ENCODE data around the gene JCHAIN.
A peak's percentile ranks its signal among the peaks of the same experiment; 100 is the strongest.
"Not testable (repeated sequence)": the region's sequence is repeated elsewhere in the genome, so short reads cannot be mapped to it uniquely, and the experiment has no call there.

Gene JCHAIN

DNA sequence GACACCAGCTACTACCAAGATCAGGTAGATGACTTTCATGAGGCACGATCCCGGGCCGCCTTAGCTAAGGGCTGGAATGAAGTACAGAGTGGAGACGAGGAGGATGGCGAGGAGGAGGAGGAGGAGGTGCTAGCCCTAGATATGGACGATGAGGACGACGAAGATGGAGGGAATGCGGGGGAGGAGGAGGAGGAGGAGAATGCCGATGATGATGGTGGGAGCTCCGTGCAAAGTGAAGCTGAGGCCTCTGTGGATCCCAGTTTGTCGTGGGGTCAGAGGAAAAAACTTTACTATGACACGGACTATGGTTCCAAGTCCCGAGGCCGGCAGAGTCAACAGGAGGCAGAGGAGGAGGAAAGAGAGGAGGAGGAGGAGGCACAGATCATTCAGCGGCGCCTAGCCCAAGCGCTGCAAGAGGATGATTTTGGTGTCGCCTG is 22.5 kb upstream of the JCHAIN start:
- peak in 3 of 56 donors; percentile 20 to 54 (median 21) for DNase-seq

DNA sequence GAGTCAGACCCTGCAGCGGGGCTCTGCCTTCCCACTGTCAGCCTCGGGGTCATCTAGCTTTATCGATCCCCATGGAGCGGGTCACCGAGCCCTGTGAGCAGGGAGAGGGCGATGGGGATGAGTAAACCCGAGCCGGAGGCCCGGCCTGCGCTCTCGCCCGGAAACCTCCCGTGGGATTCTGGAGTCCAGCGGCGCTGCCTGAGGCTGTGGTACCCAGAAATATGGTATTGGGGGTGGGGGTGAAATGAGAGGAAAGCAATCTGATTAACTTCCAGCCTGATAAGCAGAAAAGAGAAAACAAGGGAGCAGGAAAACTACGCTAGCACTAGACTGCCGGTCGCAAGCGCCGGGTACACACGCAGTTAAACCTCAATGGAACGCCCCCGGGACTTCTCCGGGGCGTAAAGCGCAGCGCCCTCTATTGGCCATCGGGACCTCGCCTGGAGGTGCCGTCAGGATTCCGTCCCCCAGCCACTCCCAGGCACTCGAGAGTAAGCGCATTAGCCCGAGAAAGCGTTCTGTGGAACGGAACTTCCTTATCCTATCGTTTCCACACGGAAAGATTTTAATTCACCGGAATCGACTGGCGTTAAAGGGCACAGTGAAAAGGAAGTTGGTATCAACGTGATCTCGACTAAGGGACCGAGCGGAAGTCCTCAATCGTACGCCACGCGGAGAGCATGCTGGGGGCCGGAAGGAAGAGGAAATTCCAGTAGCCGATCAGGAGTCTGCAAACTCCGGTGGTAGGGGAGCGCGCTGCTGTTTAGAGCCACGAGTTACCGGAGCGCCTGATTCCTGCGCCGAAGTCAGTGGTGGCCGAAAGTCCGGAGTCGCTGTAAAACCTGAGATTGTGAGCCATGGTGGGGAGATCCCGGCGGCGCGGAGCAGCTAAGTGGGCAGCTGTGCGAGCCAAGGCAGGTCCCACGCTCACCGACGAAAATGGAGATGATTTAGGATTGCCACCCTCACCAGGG is 21.8 kb upstream of the JCHAIN start, which contains the start of gene UTP3:
UTP3 (plus strand) TSS at position 712 of the 974 bp plus-strand sequence; CDS start at position 858, 146 bp downstream.
- peak; percentile 78 to 100 (median 95) for DNase-seq

DNA sequence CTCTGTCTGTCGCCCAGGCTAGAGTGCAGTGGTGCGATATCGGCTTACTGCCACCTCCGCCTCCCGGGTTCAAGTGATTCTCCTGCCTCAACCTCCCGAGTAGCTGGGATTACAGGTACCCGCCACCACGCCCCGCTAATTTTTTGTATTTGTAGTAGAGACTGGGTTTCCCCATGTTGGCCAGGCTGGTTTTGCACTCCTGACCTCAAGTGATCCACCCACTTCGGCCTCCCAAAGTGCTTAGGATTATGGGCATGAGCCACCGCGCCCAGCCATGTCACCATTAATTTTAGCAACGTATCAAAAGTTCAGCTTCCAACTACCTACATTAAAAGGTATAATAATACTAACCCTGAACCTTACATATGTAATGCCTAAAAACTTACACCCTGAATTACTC is 21.1 kb upstream of the JCHAIN start:
- DNase-seq: peak in 5 of 56 donors; percentile 4 to 41 (median 20)

DNA sequence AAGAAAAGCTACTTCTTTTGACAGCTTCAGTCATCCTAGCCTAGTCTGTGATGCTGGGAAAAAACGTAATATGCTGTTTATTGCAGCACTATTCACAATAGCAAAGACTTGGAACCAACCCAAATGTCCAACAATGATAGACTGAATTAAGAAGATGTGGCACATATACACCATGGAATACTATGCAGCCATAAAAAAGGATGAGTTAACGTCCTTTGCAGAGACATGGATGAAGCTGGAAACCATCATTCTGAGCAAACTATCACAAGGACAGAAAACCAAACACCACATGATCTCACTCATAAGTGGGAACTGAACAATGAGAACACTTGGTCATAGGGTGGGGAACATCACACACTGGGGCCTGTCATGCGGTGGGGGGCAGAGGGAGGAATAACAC is 15.8 kb upstream of the JCHAIN start:
- not testable (repeated sequence) for DNase-seq

DNA sequence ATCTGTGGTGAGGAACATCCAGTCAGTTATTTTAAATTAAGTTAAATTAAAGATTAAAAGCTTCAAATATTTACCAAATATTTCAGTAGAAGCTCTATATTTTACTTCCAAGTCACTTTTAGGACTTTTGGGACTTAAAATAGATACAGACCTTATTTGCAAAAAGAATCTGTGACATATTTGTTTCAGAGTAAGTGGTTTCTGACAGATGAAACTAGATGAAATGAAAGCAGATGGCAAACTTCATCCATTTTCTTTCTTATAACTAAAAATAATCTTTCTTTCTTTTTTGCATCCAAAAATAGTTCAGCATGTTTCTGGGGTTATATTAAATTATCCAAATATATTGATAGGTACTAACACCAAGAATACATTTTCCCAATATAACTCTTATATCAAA is 15.4 kb upstream of the JCHAIN start:
- DNase-seq: no peak

DNA sequence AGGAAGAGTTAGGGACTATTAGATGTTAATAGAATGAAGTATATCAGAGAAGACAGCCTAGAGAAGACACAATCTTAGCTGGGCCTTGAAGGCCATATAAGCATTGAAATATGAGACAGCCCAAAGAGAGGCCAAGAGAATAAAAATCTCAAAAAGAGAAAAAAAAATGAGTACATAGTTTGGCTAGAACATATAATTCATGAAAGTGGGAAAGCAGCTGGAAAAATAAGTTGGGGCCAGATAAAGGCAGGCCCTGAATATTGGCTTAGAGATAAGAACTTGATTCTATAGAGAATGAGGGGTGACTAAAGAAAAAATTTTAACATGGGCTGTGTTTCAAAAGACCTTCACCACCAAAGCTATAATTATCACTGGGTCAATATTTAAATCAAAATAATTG is 14.6 kb upstream of the JCHAIN start:
- DNase-seq: no peak

DNA sequence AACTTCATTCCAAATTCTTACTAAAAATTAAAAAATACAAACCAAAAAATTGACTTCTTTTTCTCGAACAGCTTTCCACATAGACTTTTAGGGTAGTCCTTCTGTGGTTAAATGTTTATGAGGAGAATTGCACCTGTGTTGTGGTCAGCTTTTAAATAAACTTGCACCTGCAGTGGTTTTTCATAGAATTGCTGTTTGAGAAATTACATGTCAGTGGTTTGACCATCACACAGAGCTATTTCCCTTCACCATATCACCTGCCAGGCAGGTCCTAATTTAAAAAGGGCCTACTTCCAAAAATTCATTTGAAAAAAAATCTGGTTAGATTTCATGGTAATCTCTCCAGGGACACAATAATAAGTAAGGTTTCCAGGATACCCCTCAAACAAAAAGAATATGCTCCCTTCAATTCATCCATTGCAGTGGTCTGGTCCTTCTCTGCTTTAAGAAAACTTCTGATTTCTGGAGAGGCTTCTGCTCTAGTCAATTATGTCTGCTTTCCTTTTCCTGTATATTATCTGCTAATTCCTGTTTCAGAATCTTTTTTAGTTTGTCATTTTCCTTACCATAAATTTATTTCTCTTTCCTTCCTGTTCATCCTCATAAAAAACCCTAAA is 12.2 kb upstream of the JCHAIN start:
- DNase-seq: no peak

DNA sequence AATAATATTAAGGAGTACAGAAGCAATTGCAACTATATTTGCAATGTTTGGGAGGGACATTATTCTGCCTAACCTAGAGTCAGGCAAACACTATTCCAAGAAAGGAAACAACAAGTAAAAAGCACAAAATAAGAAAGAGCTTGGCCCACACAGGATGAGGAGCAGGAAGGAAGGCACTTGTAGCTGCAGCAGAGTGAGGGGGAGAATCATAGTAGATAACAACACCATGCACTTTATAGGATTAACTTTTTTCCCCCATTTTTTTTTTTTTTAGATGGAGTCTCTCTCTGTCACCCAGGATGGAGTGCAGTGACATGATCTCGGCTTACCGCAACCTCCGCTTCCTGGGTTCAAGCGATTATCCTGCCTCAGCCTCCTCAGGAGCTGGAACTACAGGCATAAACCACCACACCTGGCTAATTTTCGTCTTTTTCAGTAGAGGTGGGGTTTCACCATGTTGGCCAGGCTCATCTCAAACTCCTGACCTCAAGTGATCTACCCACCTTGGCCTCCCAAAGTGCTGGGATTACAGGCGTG is 10.3 kb upstream of the JCHAIN start:
- no peak for DNase-seq

DNA sequence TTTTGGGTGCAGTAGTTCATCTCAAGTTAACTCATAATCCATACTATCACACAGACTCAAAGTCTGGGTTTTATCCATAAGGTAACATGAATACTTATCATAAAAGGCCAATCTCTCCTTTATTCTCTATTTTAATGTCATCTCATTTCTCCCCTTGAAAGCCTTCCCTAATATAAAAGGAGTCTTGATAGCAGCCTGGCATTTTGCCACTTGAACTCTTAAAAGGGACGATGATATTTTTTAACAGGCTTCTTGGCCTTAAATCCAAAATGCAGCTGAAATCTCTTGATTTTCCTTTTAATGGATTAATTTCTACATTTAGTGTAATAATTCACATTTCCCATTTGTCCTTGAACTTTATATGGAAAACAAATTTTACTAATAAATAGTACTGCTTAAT is 8.4 kb upstream of the JCHAIN start:
- no peak for DNase-seq

DNA sequence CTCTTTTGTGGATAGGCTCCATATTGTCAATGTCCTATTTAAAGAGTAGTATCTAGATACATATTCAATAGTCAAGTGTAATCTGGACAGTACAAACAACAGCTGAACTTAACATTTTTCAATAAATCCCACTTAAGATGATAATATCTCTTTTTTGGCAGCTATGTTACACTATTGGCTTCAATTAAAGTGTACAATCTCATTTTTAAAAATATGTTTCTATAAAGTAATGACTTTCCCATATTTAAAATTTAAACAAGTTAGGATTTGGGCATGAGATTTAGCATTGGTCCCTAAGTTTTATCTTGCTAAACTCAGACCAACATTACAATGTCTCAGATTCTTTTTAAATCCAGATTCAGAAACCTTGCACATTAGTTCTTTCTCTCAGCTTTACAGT is 7.9 kb upstream of the JCHAIN start:
- no peak for DNase-seq

DNA sequence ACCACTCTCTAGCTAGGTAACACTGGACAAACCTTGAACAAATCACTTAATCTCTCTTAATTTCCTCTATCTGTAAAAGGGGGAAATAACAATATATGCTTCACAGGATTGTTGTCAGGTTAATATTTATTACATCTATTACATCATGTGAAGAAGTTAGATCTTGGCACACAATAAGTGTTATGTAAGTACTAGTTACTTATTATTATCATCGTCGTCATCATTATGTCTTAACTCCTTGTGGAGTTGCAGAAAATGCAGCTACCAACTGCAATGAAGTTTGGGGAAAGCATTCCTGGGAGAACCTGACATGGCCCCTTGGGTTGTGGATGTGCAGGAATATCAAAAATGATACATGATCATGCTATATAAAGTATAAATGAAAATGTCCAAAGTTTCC is 4.8 kb upstream of the JCHAIN start:
- no peak for DNase-seq

DNA sequence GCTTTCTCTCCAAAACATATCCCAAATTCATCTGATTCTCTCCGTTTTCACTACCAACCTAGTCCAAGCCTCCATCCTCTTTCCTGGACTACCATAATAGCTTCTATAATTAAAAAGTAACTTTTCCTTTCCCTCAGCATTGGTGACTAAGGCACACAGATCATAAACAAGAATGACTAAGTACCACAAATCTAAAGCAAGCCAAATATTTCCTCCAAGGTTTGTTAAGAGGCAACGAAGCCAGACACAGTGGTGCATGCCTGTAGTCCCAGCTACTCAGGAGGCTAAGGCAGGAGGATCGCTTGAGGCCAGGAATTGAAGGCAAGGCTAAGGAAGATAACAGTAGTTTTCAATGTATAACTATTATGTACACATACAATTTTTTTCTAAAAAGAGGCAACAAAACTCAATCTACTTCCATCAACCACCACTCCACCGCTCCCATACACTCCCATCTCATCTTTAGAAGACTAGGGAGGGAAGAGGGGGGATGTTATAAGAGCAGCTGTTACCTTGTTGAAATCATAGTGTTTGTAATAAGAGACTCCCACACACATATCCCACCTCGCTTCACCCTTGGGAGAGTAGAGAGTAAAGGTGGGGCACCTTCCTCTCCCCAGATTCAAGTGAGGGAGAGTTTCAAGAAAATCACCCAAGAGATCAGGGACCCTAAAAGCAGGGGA is 4.2 kb upstream of the JCHAIN start:
- DNase-seq: no peak

DNA sequence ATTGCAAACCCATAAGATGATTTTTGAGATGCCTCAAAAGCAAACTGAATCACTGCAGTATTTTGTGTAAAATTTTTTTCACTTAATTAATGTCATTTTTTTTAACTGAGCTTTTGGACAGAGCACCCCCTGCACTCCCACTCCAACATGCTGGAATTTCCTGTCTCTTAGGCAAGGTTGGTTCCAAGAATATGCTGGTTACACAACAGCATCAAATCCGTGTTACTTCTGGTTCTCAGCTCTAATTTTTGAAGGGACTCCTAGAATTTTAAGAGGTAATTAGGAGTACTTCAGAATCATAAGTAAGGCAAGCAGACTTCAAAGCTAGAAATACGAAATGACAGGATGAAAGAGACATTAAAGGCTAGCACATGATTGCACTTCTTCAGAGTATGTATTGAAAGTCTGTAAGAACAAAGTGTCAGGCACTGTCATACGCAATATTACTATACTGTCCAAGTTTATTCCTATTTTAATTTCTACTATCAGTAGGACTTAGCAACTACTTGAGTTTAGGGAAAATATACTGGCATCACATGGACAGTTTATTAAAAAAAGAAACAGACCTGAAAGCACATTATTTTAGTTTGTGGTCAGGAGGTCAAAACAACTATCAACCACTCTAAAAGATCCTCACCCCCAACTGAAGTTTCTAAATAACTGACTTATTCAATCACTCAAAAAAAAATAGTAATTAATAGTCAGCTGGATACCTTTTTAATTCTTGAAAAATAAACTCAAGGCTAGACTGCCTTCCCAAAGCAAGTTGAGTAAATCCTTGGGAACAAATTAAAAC is 1.6 kb upstream of the JCHAIN start:
- no peak for DNase-seq

DNA sequence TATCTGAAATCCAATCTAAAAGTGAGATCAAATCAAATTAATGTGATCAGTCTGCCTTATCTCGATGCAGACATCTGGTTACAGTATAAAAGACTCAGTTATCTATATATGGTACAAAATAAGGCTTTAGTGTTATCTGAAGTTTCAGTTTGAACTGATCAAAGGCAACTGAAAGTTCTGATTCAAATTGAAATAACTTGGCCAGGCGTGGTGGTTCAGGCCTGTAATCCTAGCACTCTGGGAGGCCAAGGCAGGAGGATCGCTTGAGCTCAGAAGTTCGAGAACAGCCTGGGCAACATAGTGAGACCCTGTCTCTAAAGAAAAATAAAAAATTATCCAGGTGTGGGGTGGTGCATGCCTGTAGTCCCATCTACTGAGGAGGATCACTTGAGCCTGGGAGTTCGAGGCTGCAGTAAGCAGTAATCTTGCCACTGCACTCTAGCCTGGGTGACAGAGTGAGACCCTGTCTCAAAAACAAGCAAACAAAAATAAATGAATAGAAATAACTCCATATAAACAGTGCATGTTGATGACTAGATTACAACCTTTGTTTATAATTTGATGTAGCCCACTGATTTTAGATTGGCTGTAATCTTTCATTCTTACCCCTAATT is 4.9 kb downstream of the JCHAIN start:
- not testable (repeated sequence) for DNase-seq

DNA sequence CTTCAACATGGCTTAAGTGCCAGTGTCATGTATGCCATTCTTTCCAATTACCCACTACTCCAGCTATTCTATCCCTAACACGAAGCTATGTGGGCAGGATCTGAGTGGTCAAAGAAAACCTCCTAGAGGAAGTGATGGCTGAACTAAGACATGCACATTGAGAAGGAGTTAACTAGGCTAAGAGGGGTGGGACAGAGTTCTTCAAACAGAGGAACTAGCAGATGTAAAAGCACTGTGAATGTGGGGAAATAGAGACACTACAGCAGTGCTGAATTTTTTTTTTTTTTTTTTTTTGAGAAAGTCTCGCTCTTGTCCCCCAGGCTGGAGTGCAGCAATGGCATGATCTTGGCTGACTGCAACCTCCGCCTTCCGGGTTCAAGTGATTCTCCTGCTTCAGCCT is 6.2 kb downstream of the JCHAIN start:
- no peak for DNase-seq

DNA sequence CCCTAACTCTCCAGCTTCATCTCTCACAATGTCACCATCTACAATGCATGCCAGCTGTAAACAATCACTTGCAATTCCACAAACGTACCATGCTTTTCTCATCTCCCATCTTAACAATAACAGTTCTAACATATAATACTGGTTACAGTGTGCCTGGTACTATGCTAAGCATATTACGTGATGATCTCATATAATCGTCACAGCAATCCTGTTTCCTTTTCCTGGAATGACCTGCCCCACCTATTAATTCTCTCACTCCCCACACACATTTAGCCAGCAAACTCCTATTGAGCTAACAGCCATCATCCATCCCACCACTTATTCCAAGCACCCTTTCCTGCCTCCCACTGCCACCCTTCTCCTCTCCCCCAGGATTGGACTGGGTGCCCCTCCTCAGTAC is 7.9 kb downstream of the JCHAIN start:
- DNase-seq: no peak

DNA sequence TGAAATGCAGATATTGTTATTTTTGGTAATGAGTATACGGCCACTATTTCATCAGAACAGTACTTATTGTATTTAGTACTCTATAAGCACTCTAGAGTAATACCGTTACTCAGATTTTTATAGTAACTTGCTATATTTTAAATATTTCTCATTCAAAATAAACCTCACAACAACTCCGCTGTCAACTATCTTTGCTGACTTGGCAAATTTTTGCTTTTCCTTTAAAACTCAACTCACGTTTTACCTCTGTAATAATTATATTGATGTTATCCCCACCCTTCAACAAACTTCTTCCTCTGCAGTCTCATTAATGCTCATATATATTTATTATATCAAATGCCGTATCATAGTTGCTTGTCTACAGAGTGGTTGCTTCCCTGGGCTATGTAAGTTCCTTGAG is 9.0 kb downstream of the JCHAIN start:
- DNase-seq: no peak

DNA sequence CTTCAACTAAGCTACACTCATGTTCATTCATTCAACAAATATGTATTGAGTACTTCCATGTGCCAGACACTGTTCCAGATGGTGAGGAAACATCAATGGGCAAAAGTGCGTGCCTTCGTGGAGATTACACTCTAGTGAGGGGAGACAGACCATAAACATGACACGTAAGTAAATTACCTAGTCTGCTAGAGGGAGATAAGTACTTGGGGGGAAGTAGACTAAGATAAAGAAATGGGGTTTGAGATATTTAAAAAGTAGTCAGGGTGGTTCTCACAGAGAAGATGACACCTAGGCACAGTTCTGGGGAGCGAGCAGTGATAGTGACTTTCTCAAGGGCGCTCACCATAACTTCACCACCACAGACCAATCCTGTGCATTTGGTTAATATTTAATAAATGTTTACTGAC is 11.7 kb downstream of the JCHAIN start:
- no peak for DNase-seq

DNA sequence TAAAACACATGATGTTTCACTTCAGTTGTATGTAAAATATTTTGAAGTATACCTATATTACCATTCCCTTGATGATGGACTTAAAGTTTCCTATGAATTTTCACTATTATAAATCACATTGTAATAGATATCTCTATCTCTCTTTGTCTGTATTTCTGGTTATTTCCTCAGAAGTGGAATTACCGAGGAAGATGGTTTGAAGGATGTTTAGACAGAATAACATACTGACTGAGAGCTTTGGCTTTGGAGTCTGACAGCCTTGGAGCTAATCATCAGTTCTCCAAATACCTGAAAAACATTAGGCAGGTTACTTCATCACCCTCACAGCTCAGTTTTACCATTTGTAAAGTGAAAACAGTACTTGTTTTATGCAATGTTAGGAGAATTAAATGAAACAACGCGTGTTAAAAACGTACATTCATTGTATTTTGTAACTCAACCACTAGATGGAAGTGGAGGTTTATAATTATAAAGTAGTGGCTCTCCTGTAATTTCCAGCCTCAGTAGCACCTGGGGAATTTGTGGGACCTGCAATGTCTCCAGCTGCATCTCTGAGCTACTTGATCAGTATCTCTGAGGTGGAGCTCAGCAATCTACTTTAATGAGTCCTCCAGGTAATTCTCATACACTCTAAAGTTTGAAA is 14.3 kb downstream of the JCHAIN start:
- DNase-seq: peak in 1 of 56 donors; percentile 2

DNA sequence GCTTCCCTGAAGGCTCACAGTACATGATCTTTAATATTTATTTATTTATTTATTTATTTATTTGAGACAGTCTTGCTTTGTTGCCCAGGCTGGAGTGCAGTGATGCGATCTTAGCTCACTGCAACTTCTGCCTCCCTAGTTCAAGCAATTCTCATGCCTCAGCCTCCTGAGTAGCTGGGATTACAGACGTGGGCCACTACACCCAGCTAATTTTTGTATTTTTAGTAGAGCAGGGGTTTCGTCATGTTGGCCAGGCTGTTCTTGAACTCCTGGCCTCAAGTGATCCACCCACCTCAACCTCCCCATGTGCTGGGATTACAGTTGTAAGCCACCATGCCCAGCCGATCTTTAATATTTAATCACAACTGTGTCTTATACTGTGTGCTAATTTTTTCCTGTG is 15.6 kb downstream of the JCHAIN start:
- not testable (repeated sequence) for DNase-seq
